H1 (cell line): Measurements from ENCODE around the gene FRMD4A. TPM values are rescaled to one million over a fixed set of nuclear protein-coding genes. Genes with fewer than 3 reads are reported as not detected.

Experiments used
- CTCF ChIA-PET: fragments of 300-600 bp; sonication (Branson Sonifier 250); formaldehyde crosslinking; loops from one replicate; lab custom pipeline; 2021; ENCODE audit not compliant: partially characterized antibody; lab: Charles Lee
- POLR2A ChIA-PET: fragments of 300-600 bp; sonication (Branson Sonifier 250); formaldehyde crosslinking; loops from one replicate; lab custom pipeline; 2021; ENCODE audit warnings: inconsistent platforms; ENCODE audit not compliant: partially characterized antibody; lab: Charles Lee
- DNase-seq, 2 experiments: peaks; one replicate each; pipeline versions ENCODE4 v3.0.0 to v3.0.0-alpha.2; 2010 to 2022; ENCODE audit warnings: low spot score in 2 of 2, low read depth in 1 of 2, mixed read lengths in 1 of 2
- FAIRE-seq: peaks from 2 replicates; lab custom pipeline; 2011; peaks lifted over from hg19 to GRCh38; lab: Jason Lieb, UNC
- H2AFZ ChIP-seq: 2 replicates; pipeline ENCODE4 v1.8.1; 2012; ENCODE audit warnings: low read length, inconsistent platforms
- H2AK5ac ChIP-seq: 2 replicates; pipeline ENCODE4 v1.6.1; 2013; ENCODE audit warnings: low read depth, low read length
- H2BK120ac ChIP-seq: replicated peaks from 2 replicates; pipeline ENCODE3; 2013; ENCODE audit warnings: low read depth, low read length, inconsistent platforms
- H2BK12ac ChIP-seq: 2 replicates; pipeline ENCODE4 v1.6.1; 2013; ENCODE audit warnings: low read depth, low read length
- H2BK15ac ChIP-seq: 2 replicates; pipeline ENCODE4 v1.6.1; 2013; ENCODE audit warnings: low read length
- H2BK20ac ChIP-seq: 2 replicates; pipeline ENCODE4 v1.6.1; 2013; ENCODE audit warnings: low read length
- H2BK5ac ChIP-seq: 2 replicates; pipeline ENCODE4 v1.6.1; 2013; ENCODE audit warnings: low read depth, low read length
- H3K14ac ChIP-seq: 2 replicates; pipeline ENCODE4 v1.6.1; 2013; ENCODE audit warnings: inconsistent platforms; ENCODE audit not compliant: insufficient read length
- H3K18ac ChIP-seq: 2 replicates; pipeline ENCODE4 v1.6.1; 2013; ENCODE audit warnings: low read length; ENCODE audit errors: extremely low read depth
- H3K23ac ChIP-seq: 2 replicates; pipeline ENCODE4 v1.6.1; 2013; ENCODE audit warnings: inconsistent platforms; ENCODE audit not compliant: insufficient read length
- H3K23me2 ChIP-seq: 2 replicates; pipeline ENCODE4 v1.6.1; 2013; ENCODE audit warnings: low read depth, low read length
- H3K27ac ChIP-seq: 2 replicates; pipeline ENCODE4 v1.6.1; 2011; ENCODE audit warnings: low read depth, low read length, inconsistent platforms
- H3K27me3 ChIP-seq, 4 experiments: replicated peaks in 1 of 4; 1 replicate in 1 of 4; 2 replicates in 3 of 4; pipeline versions ENCODE4 v1.6.1 to v1.8.1; 2011 to 2013; ENCODE audit warnings: low read length in 3 of 4, mild to moderate bottlenecking in 3 of 4, inconsistent platforms in 2 of 4, mixed read lengths in 2 of 4, moderate library complexity in 1 of 4; ENCODE audit not compliant: control insufficient read depth in 3 of 4, insufficient read depth in 3 of 4; ENCODE audit errors: extremely low read depth in 1 of 4
- H3K36me3 ChIP-seq, 4 experiments: 2 replicates each; pipeline versions ENCODE4 v1.6.1 to v1.8.1; 2011 to 2013; ENCODE audit warnings: mild to moderate bottlenecking in 4 of 4, low read length in 3 of 4, moderate library complexity in 2 of 4, control low read depth in 1 of 4, inconsistent platforms in 1 of 4; ENCODE audit not compliant: insufficient read depth in 4 of 4, control insufficient read depth in 2 of 4
- H3K4ac ChIP-seq: replicated peaks from 2 replicates; pipeline ENCODE3; 2013; ENCODE audit warnings: low read length, low read depth, mixed read lengths, inconsistent platforms; ENCODE audit not compliant: insufficient read length
- H3K4me1 ChIP-seq, 4 experiments: replicated peaks in 1 of 4; 1 replicate in 1 of 4; 2 replicates in 3 of 4; pipeline versions ENCODE4 v1.6.1 to v1.8.1; 2011 to 2013; ENCODE audit warnings: low read length in 3 of 4, inconsistent platforms in 2 of 4, mixed read lengths in 1 of 4; ENCODE audit not compliant: insufficient read depth in 4 of 4, control insufficient read depth in 3 of 4
- H3K4me2 ChIP-seq, 2 experiments: 2 replicates each; pipeline versions ENCODE4 v1.6.1 to v1.8.1; 2011 to 2013; ENCODE audit warnings: low read depth in 2 of 2, low read length in 2 of 2, control low read depth in 1 of 2, inconsistent platforms in 1 of 2, mild to moderate bottlenecking in 1 of 2; ENCODE audit not compliant: insufficient read depth in 1 of 2
- H3K4me3 ChIP-seq, 4 experiments: fragments of 200-600, 300-600 bp in 1 of 4; sonication (generic), shearing (Covaris generic), sonication (Bioruptor Twin) in 1 of 4; 2 replicates each; pipeline versions ENCODE4 v1.5.1 to v1.8.1; 2011 to 2016; ENCODE audit warnings: low read length in 4 of 4, low read depth in 3 of 4, control low read depth in 2 of 4, inconsistent platforms in 2 of 4, mild to moderate bottlenecking in 2 of 4, mixed read lengths in 1 of 4, moderate library complexity in 1 of 4; ENCODE audit not compliant: insufficient read depth in 2 of 4; ENCODE audit errors: extremely low read depth in 1 of 4
- H3K56ac ChIP-seq: replicated peaks from 2 replicates; pipeline ENCODE3; 2013; ENCODE audit warnings: low read depth, mild to moderate bottlenecking, mixed read lengths, low read length, inconsistent platforms; ENCODE audit not compliant: insufficient read length
- H3K79me1 ChIP-seq: 2 replicates; pipeline ENCODE4 v1.6.1; 2013; ENCODE audit warnings: low read depth, low read length, control low read depth
- H3K79me2 ChIP-seq, 2 experiments: 2 replicates each; pipeline versions ENCODE4 v1.6.1 to v1.8.1; 2012 to 2013; ENCODE audit warnings: low read length in 2 of 2, mild to moderate bottlenecking in 2 of 2, inconsistent platforms in 1 of 2; ENCODE audit not compliant: insufficient read depth in 2 of 2, control insufficient read depth in 1 of 2
- H3K9ac ChIP-seq, 4 experiments: replicated peaks in 1 of 4; 1 replicate in 1 of 4; 2 replicates in 3 of 4; pipeline versions ENCODE4 v1.6.1 to v1.8.1; 2011 to 2013; ENCODE audit warnings: low read depth in 3 of 4, low read length in 3 of 4, control low read depth in 2 of 4, mild to moderate bottlenecking in 2 of 4, moderate library complexity in 2 of 4, inconsistent platforms in 1 of 4; ENCODE audit errors: extremely low read depth in 1 of 4
- H3K9me3 ChIP-seq, 2 experiments: 2 replicates each; pipeline versions ENCODE4 v1.6.1 to v1.8.1; 2012 to 2013; ENCODE audit warnings: mild to moderate bottlenecking in 2 of 2, moderate library complexity in 2 of 2, control low read depth in 1 of 2, inconsistent platforms in 1 of 2, low read depth in 1 of 2, low read length in 1 of 2, mixed read lengths in 1 of 2; ENCODE audit not compliant: insufficient read depth in 2 of 2
- H4K20me1 ChIP-seq, 2 experiments: replicated peaks in 1 of 2; 2 replicates each; pipeline versions ENCODE3 to v1.8.1; 2011 to 2013; ENCODE audit warnings: inconsistent platforms in 2 of 2, low read length in 2 of 2, mild to moderate bottlenecking in 1 of 2; ENCODE audit not compliant: insufficient read depth in 2 of 2, control insufficient read depth in 1 of 2
- H4K5ac ChIP-seq: 2 replicates; pipeline ENCODE4 v1.6.1; 2013; ENCODE audit warnings: low read length, low read depth, mixed read lengths, inconsistent platforms; ENCODE audit not compliant: insufficient read length
- H4K8ac ChIP-seq: 2 replicates; pipeline ENCODE4 v1.8.0; 2013; ENCODE audit warnings: mild to moderate bottlenecking, moderate library complexity, low read length, inconsistent platforms; ENCODE audit not compliant: insufficient read depth; ENCODE audit errors: extremely low read depth
- H4K91ac ChIP-seq: replicated peaks from 2 replicates; pipeline ENCODE3; 2013; ENCODE audit warnings: low read length, mixed read lengths, inconsistent platforms; ENCODE audit not compliant: insufficient read length
- BCL11A ChIP-seq, 2 experiments: IDR thresholded peaks; one replicate each; pipeline ENCODE4 v1.6.1; 2011; ENCODE audit warnings: low read depth in 2 of 2, low read length in 2 of 2, mild to moderate bottlenecking in 2 of 2
- CBX5 ChIP-seq: fragments of 300-800, 300-1000 bp; sonication (generic); IDR thresholded peaks from 2 replicates; pipeline ENCODE4 v1.7.1; 2016; ENCODE audit warnings: antibody characterized with exemption, low read length, low read depth
- CBX8 ChIP-seq: fragments of 300-800, 300-1000 bp; sonication (generic); IDR thresholded peaks from 2 replicates; pipeline ENCODE4 v1.7.1; 2016; ENCODE audit warnings: low read depth, low read length, borderline replicate concordance
- CEBPB ChIP-seq: IDR thresholded peaks from 2 replicates; pipeline ENCODE4 v1.6.1; 2012; ENCODE audit warnings: low read depth, low read length
- CHD1 ChIP-seq: IDR thresholded peaks from 2 replicates; pipeline ENCODE4 v1.6.1; 2012; ENCODE audit warnings: low read depth, low read length, improper control_type of control experiment
- CREB1 ChIP-seq: IDR thresholded peaks from 2 replicates; pipeline ENCODE4 v1.6.1; 2012; ENCODE audit warnings: inconsistent platforms
- JUN ChIP-seq: IDR thresholded peaks from 2 replicates; pipeline ENCODE4 v1.6.1; 2011; ENCODE audit warnings: low read depth, mild to moderate bottlenecking, improper control_type of control experiment, low read length
- KDM5A ChIP-seq: fragments of 200-600 bp; IDR thresholded peaks from 2 replicates; pipeline ENCODE4 v1.7.1; 2012; ENCODE audit warnings: mild to moderate bottlenecking, low read length, inconsistent platforms, mixed read lengths
- MAFK ChIP-seq: IDR thresholded peaks from 2 replicates; pipeline ENCODE4 v1.6.1; 2012; ENCODE audit warnings: low read depth, mild to moderate bottlenecking, improper control_type of control experiment, low read length
- RAD21 ChIP-seq, 2 experiments: IDR thresholded peaks in 1 of 2; conservative IDR thresholded peaks in 1 of 2; 2 replicates each; pipeline ENCODE4 v1.6.1; 2011; ENCODE audit warnings: low read depth in 2 of 2, low read length in 2 of 2, improper control_type of control experiment in 1 of 2, inconsistent platforms in 1 of 2, mild to moderate bottlenecking in 1 of 2, moderate library complexity in 1 of 2
- RBBP5 ChIP-seq: IDR thresholded peaks from 2 replicates; pipeline ENCODE4 v1.7.1; 2012; ENCODE audit warnings: low read depth, mild to moderate bottlenecking, inconsistent platforms, low read length, moderate library complexity, borderline replicate concordance
- SRF ChIP-seq: IDR thresholded peaks from 2 replicates; pipeline ENCODE4 v1.6.1; 2011; ENCODE audit warnings: mild to moderate bottlenecking, low read depth, low read length, moderate library complexity
- TAF1 ChIP-seq: IDR thresholded peaks from 2 replicates; pipeline ENCODE4 v1.6.1; 2011; ENCODE audit warnings: mild to moderate bottlenecking, low read depth, low read length
- TEAD4 ChIP-seq: IDR thresholded peaks from 2 replicates; pipeline ENCODE4 v1.6.1; 2012; ENCODE audit warnings: low read depth, low read length, inconsistent platforms, mixed read lengths
- USF2 ChIP-seq: IDR thresholded peaks from 2 replicates; pipeline ENCODE4 v1.6.1; 2011; ENCODE audit warnings: low read length, improper control_type of control experiment
- WGBS, 2 experiments: shearing (Covaris generic) in 1 of 2; methylation state at CpG; one replicate each; pipeline versions ENCODE4 v1.1.6 to v1.1.7; 2013 to 2015; ENCODE audit warnings: low lambda C conversion rate in 2 of 2, mixed read lengths in 2 of 2, inconsistent platforms in 1 of 2, low coverage in 1 of 2, missing lambda C conversion rate in 1 of 2; ENCODE audit not compliant: insufficient replicate concordance in 2 of 2, insufficient coverage in 1 of 2, insufficient read length in 1 of 2; ENCODE audit errors: extremely low coverage in 1 of 2, missing lambda C conversion rate in 1 of 2; 5-methylcytosine and 5-hydroxymethylcytosine counted together
- polyA plus RNA-seq, 7 experiments: library from polyadenylated mRNA; depleted of rRNA in 3 of 7; stranded (reverse) in 5 of 7; unstranded in 2 of 7; fragments of >200 nt in 5 of 7; fragments of 200-250 nt in 2 of 7; gene quantifications; 1 replicate in 5 of 7; 2 replicates in 1 of 7; 4 replicates in 1 of 7; pipeline versions ENCODE4 v1.2.1 to v1.2.3, GENCODE V29; 2011 to 2013; ENCODE audit warnings: missing spikeins in 2 of 7, mixed read lengths in 2 of 7
- total RNA-seq: library from RNA; stranded (reverse); fragmentation: NEBNext Ultra II Directional; extraction: Animal tissue kit (Norgen Biotek cat#: 25700); gene quantifications from 2 replicates; pipeline ENCODE4 v1.2.1, GENCODE V29; 2021

FRMD4A gene
- total and polyA plus RNA-seq, 2 of the 8 experiments (the other 6 are each of a cell fraction or from before 2014, with no cell fraction given) = 38.6 to 39.6 TPM

- Histone ChIP-seq H3K23me2 (no peaks in the 10 kb centered on the region), H3K18ac (no peak overlapping the region), H3K4ac (no peak overlapping the region), H3K79me2 (no peaks in the 10 kb centered on the region), H3K27ac (no peak overlapping the region), H4K8ac (no peak overlapping the region), H2AK5ac (no peak overlapping the region), H2BK120ac (no peak overlapping the region), H3K9ac (no peak overlapping the region), H3K9me3 (no peaks in the 10 kb centered on the region), H2BK15ac (no peak overlapping the region), H3K23ac (no peak overlapping the region), H2BK5ac (no peak overlapping the region), H2BK12ac (no peak overlapping the region), H3K4me1 (0 out of 7 replicates have a peak, but pooled peaks cover 0 to 3% (median 0%) of the 10 kb centered on the region in 4 experiments), H3K14ac (no peak overlapping the region), H3K56ac (no peak overlapping the region), H2AFZ (no peak overlapping the region), H4K91ac (no peak overlapping the region), H3K79me1 (no peaks in the 10 kb centered on the region), H3K4me3 (no peak overlapping the region), H3K36me3 (no peaks in the 10 kb centered on the region), H3K4me2 (no peak overlapping the region), H3K27me3 (no peaks in the 10 kb centered on the region), H4K5ac (no peak overlapping the region), H2BK20ac (no peak overlapping the region), H4K20me1 (no peaks in the 10 kb centered on the region)
- DNase-seq (no peak), FAIRE-seq (no peak)
- 90% methylated on average over 2 of the region's 2 CpGs; no CpG with 5 or more reads in 1 of the 2 experiments for WGBS, 2 experiments
- ChIA-PET CTCF (interaction anchor here (1.0 kb wide), 1 partner anchor 12 kb away, joined by 3 read pairs; no protein-coding TSS in a partner anchor), POLR2A (no interaction called here)
- no peak for TF ChIP-seq TEAD4
- TF ChIP-seq RBBP5 = no peak
- no peak for TF ChIP-seq CBX8
- TF ChIP-seq JUN = no peak
- TF ChIP-seq TAF1 = no peak
- TF ChIP-seq CBX5 = no peak
- TF ChIP-seq CREB1 = no peak
- no peak for TF ChIP-seq CHD1
- no peak for TF ChIP-seq KDM5A
- no peak for TF ChIP-seq BCL11A (IDR thresholded peaks at IDR 0.05; ENCODE audit: low read depth in 2 of 2, low read length in 2 of 2)
- no peak for TF ChIP-seq MAFK
- no peak for TF ChIP-seq RAD21 (IDR thresholded peaks at IDR 0.05 in 1 of 2, conservative IDR thresholded peaks at IDR 0.05 in 1 of 2; ENCODE audit: low read depth in 2 of 2, low read length in 2 of 2)
- TF ChIP-seq USF2 = no peak
- no peak for TF ChIP-seq SRF
- TF ChIP-seq CEBPB = no peak
These were observed 215.9 kb downstream of the FRMD4A start for GRCh38 chr10:14114791-14115190.
